Measurements from ENCODE around the gene NCAPH2.

Gene NCAPH2

DNA sequence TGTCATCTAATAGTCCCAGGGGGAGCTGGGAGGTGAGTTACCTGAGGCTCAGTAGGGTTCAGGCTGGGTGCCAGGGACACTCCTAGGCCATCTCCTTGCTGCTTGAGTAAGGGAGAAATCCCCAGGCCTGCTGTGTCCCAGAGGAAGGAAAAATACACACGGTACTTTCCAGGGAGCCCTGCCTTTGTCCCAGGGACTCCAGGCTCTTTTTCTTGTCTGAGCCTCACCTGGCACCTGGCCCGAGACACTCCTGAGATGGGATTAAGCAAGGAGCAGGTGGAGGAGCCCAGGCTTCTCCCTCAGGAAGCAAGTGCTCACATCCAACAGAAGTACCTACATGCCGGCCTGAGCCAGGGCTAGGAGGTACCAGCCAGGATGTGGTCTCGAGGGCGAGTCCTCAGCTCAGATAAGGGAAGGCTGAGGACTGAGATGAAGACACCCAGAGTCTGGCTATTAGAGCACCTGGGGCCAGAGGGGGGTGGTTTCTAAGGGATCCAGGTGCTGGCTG, 36.8 kb downstream of the NCAPH2 start:
- no peak overlapping the region for H3K4me3 ChIP-seq (ENCODE audit: control insufficient read depth, low read depth, low read length)
- no peak for DNase-seq (ENCODE audit: low read depth)
- TF ChIP-seq, protein P1, sequence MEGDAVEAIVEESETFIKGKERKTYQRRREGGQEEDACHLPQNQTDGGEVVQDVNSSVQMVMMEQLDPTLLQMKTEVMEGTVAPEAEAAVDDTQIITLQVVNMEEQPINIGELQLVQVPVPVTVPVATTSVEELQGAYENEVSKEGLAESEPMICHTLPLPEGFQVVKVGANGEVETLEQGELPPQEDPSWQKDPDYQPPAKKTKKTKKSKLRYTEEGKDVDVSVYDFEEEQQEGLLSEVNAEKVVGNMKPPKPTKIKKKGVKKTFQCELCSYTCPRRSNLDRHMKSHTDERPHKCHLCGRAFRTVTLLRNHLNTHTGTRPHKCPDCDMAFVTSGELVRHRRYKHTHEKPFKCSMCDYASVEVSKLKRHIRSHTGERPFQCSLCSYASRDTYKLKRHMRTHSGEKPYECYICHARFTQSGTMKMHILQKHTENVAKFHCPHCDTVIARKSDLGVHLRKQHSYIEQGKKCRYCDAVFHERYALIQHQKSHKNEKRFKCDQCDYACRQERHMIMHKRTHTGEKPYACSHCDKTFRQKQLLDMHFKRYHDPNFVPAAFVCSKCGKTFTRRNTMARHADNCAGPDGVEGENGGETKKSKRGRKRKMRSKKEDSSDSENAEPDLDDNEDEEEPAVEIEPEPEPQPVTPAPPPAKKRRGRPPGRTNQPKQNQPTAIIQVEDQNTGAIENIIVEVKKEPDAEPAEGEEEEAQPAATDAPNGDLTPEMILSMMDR (conservative IDR thresholded peaks at IDR 0.05; ENCODE audit: control insufficient read depth, insufficient read depth, low read depth, low read length): no peak

DNA sequence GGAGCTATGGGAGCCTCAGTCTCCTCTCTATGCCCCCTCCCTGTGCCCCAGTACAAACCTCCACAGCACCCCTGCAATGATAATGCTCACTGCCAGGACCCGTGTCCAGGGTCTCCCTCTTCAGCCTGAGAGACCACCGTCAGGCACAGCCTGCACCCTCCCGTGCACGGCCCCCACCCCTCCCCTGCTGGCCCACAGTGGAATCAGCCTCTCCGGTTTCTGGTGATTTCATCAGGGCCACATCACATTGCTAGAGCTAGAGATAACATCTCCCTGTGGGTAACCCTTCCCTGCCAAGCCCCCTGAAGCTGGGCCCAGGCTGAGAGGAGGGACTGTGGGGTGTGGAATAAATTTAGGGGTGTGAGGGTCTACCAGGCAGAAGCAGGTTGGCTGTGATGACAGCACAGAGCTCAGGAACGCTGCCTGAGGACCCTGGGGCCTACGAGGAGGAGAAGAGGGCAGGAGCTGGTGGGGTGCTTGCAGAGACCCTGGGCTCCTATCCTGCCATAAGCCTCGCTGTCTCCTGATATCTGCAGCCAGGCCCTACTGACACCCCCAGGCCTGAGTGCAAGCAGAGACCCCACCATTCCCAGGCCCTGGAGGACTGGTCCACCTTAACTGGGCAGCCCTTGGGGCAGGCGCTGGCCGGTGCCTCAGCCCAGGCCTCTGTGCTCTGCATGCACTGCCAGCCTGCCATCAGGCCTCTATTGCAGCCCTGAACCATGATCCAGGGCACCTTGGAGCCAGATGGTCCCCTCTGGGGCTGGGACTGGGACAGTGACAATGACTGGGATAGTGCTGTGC, 37.7 kb downstream of the NCAPH2 start, which contains the start of gene KLHDC7B:
TSS of gene KLHDC7B (plus strand) at position 378 of the 804 bp plus-strand sequence. CDS start at position 723, 345 bp downstream.
- H3K4me3 ChIP-seq (ENCODE audit: control insufficient read depth, low read depth, low read length): no peak within 1 kb of the TSS
- TF ChIP-seq, protein P1 (conservative IDR thresholded peaks at IDR 0.05; ENCODE audit: control insufficient read depth, insufficient read depth, low read depth, low read length): no peak
- no peak for DNase-seq (ENCODE audit: low read depth)

DNA sequence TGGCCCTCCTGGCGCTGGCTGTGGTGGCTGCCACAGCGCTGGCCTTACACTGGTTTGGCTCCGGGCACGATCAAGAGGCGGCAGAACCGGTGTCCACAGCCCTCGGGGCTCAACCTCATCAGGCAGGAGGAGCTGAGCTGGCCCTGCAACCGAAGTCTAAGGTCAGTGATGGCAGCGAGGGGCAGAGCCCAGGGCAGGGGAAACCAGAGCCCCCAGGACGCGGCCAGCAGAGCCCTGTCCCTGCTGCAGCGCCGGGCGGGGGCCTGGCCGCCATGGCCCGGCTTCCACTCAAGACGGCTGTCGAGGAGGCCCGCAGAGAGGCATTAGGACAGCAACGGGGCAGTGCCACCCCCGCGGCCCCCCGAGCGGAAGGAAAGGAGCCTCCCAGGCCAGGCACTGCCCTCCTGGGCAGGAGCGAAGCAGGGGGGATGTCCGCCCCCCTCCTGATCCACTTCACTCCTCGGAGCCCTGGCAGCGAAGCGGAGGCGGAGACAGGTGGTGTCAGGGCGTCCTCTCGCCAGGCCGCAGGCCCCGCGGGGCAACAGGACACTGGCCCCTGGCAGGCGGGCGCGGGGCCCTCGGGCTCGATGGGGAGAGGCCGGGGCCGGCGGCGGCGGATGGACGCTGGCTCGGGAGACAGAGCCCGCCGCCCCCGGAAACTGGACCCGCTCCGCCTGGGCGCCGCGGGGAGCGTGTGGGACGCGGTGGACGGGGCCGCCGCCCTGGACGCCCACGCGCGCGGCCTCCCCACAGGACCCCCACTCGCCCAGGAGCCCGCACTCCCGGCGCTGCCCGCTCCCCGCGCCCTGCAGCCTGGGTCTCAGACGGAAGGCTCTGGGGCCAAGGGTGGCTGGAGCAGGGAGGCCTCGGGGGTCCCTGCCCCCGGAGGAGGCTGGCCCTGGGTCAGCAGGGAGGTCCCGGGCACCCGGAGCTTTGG, 38.6 kb downstream of the NCAPH2 start:
- H3K4me3 ChIP-seq (ENCODE audit: control insufficient read depth, low read depth, low read length): no peak overlapping the region
- TF ChIP-seq, protein P1 (conservative IDR thresholded peaks at IDR 0.05; ENCODE audit: control insufficient read depth, insufficient read depth, low read depth, low read length): no peak
- no peak for DNase-seq (ENCODE audit: low read depth)

DNA sequence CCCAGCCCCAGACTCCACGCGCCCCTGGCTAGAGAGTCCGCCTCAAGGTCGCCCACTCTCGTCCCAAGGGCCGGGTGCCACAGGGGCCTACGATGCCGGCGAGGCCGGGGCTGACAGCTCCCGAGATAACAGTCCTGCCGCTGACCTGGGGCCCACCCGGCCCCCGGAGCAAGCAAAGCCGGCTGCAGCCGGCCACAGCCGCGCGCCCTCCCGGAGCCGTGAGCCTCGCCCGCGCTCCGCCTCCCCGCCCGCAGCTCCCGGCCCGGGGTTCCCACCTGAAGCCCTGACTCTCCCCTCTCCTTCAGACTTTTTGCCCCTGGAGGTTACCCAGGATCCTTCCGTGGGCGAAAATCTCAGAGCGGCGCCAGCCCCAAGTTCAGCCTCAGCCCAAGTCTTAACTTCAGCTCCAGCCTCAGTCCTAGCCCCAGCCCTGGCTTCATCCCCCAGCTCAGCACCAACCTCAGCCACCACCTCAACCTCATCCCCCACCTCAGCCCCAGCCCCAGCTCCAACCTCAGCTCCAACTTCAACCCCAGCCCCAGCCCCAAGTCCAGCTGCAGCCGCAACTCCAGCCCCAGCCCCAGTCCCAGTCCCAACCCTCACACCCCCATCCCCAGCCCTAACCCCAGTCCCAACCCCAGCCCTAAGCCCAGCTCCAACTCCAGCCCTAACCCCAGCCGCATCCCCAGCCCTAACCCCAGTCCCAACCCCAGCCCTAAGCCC, 39.4 kb downstream of the NCAPH2 start:
- no peak overlapping the region for H3K4me3 ChIP-seq (ENCODE audit: control insufficient read depth, low read depth, low read length)
- TF ChIP-seq, protein P1 (conservative IDR thresholded peaks at IDR 0.05; ENCODE audit: control insufficient read depth, insufficient read depth, low read depth, low read length): no peak
- no peak for DNase-seq (ENCODE audit: low read depth)

DNA sequence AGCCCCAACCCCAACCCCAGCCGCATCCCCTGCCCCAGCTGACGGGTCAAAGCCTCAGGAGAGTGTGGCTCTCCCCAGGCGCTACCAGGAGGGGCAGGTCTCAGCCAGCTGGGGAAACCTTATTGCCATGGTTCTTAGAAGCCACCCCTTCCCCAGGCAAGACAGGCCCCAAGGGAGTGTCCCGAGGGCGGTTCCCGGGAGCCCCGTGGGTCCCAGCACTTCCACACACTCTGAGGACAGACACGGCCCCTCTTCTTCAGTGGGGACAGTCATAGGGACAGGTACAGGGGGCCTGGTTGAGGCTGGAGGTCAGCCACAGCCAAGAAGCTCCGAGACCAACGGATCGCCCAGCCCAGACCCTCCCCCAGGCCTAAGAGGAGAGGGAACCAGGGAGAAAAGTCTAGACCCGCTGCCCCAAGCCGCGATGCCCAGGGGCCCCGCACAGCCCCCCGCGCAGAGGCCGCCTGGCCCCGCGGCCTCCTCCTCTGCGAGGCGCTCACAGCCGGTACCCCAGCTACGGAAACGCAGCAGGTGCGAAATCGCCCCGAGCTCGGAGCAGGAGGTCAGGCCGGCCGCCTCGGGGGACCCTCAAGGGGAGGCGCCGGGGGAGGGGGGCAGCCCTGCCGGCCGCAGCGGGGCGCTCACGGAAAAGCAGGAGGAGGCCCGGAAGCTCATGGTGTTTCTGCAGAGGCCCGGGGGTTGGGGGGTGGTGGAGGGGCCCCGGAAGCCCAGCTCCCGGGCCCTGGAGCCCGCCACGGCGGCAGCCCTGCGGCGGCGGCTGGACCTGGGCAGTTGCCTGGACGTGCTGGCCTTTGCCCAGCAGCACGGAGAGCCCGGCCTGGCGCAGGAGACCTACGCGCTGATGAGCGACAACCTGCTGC, 40.3 kb downstream of the NCAPH2 start:
- no peak for DNase-seq (ENCODE audit: low read depth)
- H3K4me3 ChIP-seq (ENCODE audit: control insufficient read depth, low read depth, low read length): no peak overlapping the region
- TF ChIP-seq, protein P1 (conservative IDR thresholded peaks at IDR 0.05; ENCODE audit: control insufficient read depth, insufficient read depth, low read depth, low read length): no peak

All from fibroblast of mammary gland (primary cell).